Measurements from ENCODE around the gene AOPEP.

Gene AOPEP

GRCh38 chr9:94693485-94694204 lies 32.9 kb upstream of the AOPEP start:
- FAIRE-seq (no peak), DNase-seq (ENCODE audit: insufficient read length, low spot score) (no peak)
- no peak for TF ChIP-seq POLR2AphosphoS5 (IDR thresholded peaks at IDR 0.05; ENCODE audit: low read depth, low read length)
- no peak for TF ChIP-seq PAX5 (IDR thresholded peaks at IDR 0.05; ENCODE audit: insufficient read depth, low read length, severe bottlenecking)
- no peak for TF ChIP-seq TAF1 (IDR thresholded peaks at IDR 0.05; ENCODE audit: low read depth, low read length)
- TF ChIP-seq SPI1 (IDR thresholded peaks at IDR 0.05; ENCODE audit: low read depth, low read length), result no peak
- TF ChIP-seq POLR2A (IDR thresholded peaks at IDR 0.05; ENCODE audit: low read depth, low read length), result no peak

- DNase-seq (ENCODE audit: insufficient read length, low spot score) (no peak), FAIRE-seq (no peak)
- TF ChIP-seq PAX5 (IDR thresholded peaks at IDR 0.05; ENCODE audit: insufficient read depth, low read length, severe bottlenecking) (no peak), SPI1 (IDR thresholded peaks at IDR 0.05; ENCODE audit: low read depth, low read length) (no peak), POU2F2 (IDR thresholded peaks at IDR 0.05; ENCODE audit: low read depth, low read length) (no peak), TAF1 (IDR thresholded peaks at IDR 0.05; ENCODE audit: low read depth, low read length) (no peak), POLR2AphosphoS5 (IDR thresholded peaks at IDR 0.05; ENCODE audit: low read depth, low read length) (no peak)
Measured at GRCh38 chr9:94696545-94696944, 30.0 kb upstream of the AOPEP start.

GRCh38 chr9:94697972-94698581 lies 28.4 kb upstream of the AOPEP start:
- FAIRE-seq, result no peak
- DNase-seq (ENCODE audit: insufficient read length, low spot score), result no peak
- TF ChIP-seq POLR2A (IDR thresholded peaks at IDR 0.05; ENCODE audit: low read depth, low read length) (no peak), SPI1 (IDR thresholded peaks at IDR 0.05; ENCODE audit: low read depth, low read length) (no peak), PAX5 (IDR thresholded peaks at IDR 0.05; ENCODE audit: insufficient read depth, low read length, severe bottlenecking) (no peak), POU2F2 (IDR thresholded peaks at IDR 0.05; ENCODE audit: low read depth, low read length) (no peak), TAF1 (IDR thresholded peaks at IDR 0.05; ENCODE audit: low read depth, low read length) (no peak), POLR2AphosphoS5 (IDR thresholded peaks at IDR 0.05; ENCODE audit: low read depth, low read length) (no peak)

- FAIRE-seq (no peak), DNase-seq (ENCODE audit: insufficient read length, low spot score) (no peak)
- no peak for TF ChIP-seq PAX5 (IDR thresholded peaks at IDR 0.05; ENCODE audit: insufficient read depth, low read length, severe bottlenecking)
- TF ChIP-seq TAF1 (IDR thresholded peaks at IDR 0.05; ENCODE audit: low read depth, low read length), result no peak
Measured at GRCh38 chr9:94699715-94700373, 26.7 kb upstream of the AOPEP start.

GRCh38 chr9:94700445-94700844 lies 26.1 kb upstream of the AOPEP start:
- TF ChIP-seq SPI1 (IDR thresholded peaks at IDR 0.05; ENCODE audit: low read depth, low read length) (no peak), POLR2A (IDR thresholded peaks at IDR 0.05; ENCODE audit: low read depth, low read length) (no peak), POU2F2 (IDR thresholded peaks at IDR 0.05; ENCODE audit: low read depth, low read length) (no peak), PAX5 (IDR thresholded peaks at IDR 0.05; ENCODE audit: insufficient read depth, low read length, severe bottlenecking) (no peak), TAF1 (IDR thresholded peaks at IDR 0.05; ENCODE audit: low read depth, low read length) (no peak)
- DNase-seq (ENCODE audit: insufficient read length, low spot score), result no peak
- no peak for FAIRE-seq

- TF ChIP-seq POLR2A (IDR thresholded peaks at IDR 0.05; ENCODE audit: low read depth, low read length) (no peak), POU2F2 (IDR thresholded peaks at IDR 0.05; ENCODE audit: low read depth, low read length) (no peak), PAX5 (IDR thresholded peaks at IDR 0.05; ENCODE audit: insufficient read depth, low read length, severe bottlenecking) (no peak), POLR2AphosphoS5 (IDR thresholded peaks at IDR 0.05; ENCODE audit: low read depth, low read length) (no peak), SPI1 (IDR thresholded peaks at IDR 0.05; ENCODE audit: low read depth, low read length) (no peak), TAF1 (IDR thresholded peaks at IDR 0.05; ENCODE audit: low read depth, low read length) (no peak)
- DNase-seq (ENCODE audit: insufficient read length, low spot score), result no peak
- FAIRE-seq, result no peak
Measured at GRCh38 chr9:94703488-94704140, 22.9 kb upstream of the AOPEP start.

GRCh38 chr9:94705162-94705702 lies 21.3 kb upstream of the AOPEP start:
- FAIRE-seq, result no peak
- TF ChIP-seq TAF1 (IDR thresholded peaks at IDR 0.05; ENCODE audit: low read depth, low read length) (no peak), POLR2A (IDR thresholded peaks at IDR 0.05; ENCODE audit: low read depth, low read length) (no peak), POU2F2 (IDR thresholded peaks at IDR 0.05; ENCODE audit: low read depth, low read length) (no peak), PAX5 (IDR thresholded peaks at IDR 0.05; ENCODE audit: insufficient read depth, low read length, severe bottlenecking) (no peak), POLR2AphosphoS5 (IDR thresholded peaks at IDR 0.05; ENCODE audit: low read depth, low read length) (no peak), SPI1 (IDR thresholded peaks at IDR 0.05; ENCODE audit: low read depth, low read length) (no peak)

GRCh38 chr9:94706922-94707321 lies 19.6 kb upstream of the AOPEP start:
- FAIRE-seq, result no peak
- no peak for DNase-seq (ENCODE audit: insufficient read length, low spot score)
- TF ChIP-seq SPI1 (IDR thresholded peaks at IDR 0.05; ENCODE audit: low read depth, low read length) (no peak), POLR2A (IDR thresholded peaks at IDR 0.05; ENCODE audit: low read depth, low read length) (no peak), TAF1 (IDR thresholded peaks at IDR 0.05; ENCODE audit: low read depth, low read length) (no peak), POU2F2 (IDR thresholded peaks at IDR 0.05; ENCODE audit: low read depth, low read length) (no peak), POLR2AphosphoS5 (IDR thresholded peaks at IDR 0.05; ENCODE audit: low read depth, low read length) (no peak), PAX5 (IDR thresholded peaks at IDR 0.05; ENCODE audit: insufficient read depth, low read length, severe bottlenecking) (no peak)

More at GRCh38 chr9:94705162-94705702, 21.3 kb upstream of the AOPEP start:
- no peak for DNase-seq (ENCODE audit: insufficient read length, low spot score)

Measured in GM12891 (cell line).